Duodenal mucosa (tissue), 2 donors: Measurements from ENCODE around the gene RNF130.

Source experiments
- H3K27ac ChIP-seq: one replicate; pipeline ENCODE4 v1.7.0; 2013; ENCODE audit warnings: low read depth, low read length
- H3K27me3 ChIP-seq, 2 donors: one replicate each; pipeline ENCODE4 v1.7.0; 2013; ENCODE audit warnings: low read length in 2 of 2, control low read depth in 1 of 2; ENCODE audit not compliant: insufficient read depth in 2 of 2, control insufficient read depth in 1 of 2
- H3K36me3 ChIP-seq, 2 donors: one replicate each; pipeline ENCODE4 v1.7.0; 2013; ENCODE audit warnings: low read length in 2 of 2, control low read depth in 1 of 2; ENCODE audit not compliant: insufficient read depth in 2 of 2, control insufficient read depth in 1 of 2
- H3K4me1 ChIP-seq, 2 donors: one replicate each; pipeline ENCODE4 v1.7.0; 2013; ENCODE audit warnings: low read length in 2 of 2, control low read depth in 1 of 2; ENCODE audit not compliant: insufficient read depth in 2 of 2, control insufficient read depth in 1 of 2
- H3K4me3 ChIP-seq, 2 donors: one replicate each; pipeline ENCODE4 v1.7.0; 2013; ENCODE audit warnings: low read length in 2 of 2, low read depth in 1 of 2
- H3K9ac ChIP-seq, 2 donors: one replicate each; pipeline ENCODE4 v1.7.0; 2013; ENCODE audit warnings: low read length in 2 of 2, low read depth in 1 of 2
- H3K9me3 ChIP-seq, 2 donors: one replicate each; pipeline ENCODE4 v1.7.0; 2013; ENCODE audit warnings: low read length in 2 of 2, control low read depth in 1 of 2; ENCODE audit not compliant: control insufficient read depth in 1 of 2

The RNF130 gene

DNA sequence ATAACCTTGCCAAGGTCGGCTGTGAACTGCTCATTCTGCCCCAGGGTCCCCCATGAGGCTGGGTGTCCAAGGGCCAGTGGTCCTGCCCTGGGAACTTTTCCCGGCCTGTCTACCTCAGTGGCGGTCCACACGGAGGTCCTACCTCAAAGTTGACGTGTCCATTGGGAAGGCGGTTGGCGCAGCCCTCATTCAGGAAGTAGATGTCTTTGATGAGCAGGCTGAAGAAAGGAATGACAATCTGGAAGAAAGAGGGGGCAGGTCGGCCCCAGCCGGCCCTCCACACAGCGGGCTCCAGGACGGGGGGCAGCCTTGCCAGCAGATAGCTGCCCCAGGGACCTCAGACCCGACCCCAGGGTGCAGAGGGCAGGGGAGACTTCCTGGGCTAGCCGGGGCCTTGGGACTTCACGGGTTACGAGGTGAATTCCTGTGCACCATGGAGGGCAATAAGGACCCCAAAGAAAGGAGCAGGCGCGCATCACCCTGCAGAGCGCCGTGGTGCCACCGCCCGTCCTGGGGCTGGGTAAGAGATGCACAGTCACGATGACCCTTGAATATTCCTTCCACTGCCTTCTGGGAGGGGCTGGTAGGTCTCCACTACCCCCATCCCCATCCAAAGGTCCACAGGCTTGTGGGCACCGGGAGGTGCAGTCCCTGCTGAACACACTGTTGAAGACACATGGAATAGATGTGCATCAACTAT, 42.9 kb upstream of the RNF130 start:
- no peaks in the 10 kb centered on the region for H3K27me3 ChIP-seq
- no peaks in the 10 kb centered on the region for H3K9me3 ChIP-seq

GRCh38 chr5:180113660-180114303, 42.2 kb upstream of the RNF130 start:
- Histone ChIP-seq H3K27ac (peak overlapping the region; percentile 20), H3K4me1 (no peaks in the 10 kb centered on the region), H3K27me3 (no peaks in the 10 kb centered on the region), H3K4me3 (no peak overlapping the region), H3K9ac (no peak overlapping the region), H3K9me3 (no peaks in the 10 kb centered on the region), H3K36me3 (no peaks in the 10 kb centered on the region)

More for the DNA sequence above, 42.9 kb upstream of the RNF130 start:
- H3K4me1 ChIP-seq = no peaks in the 10 kb centered on the region
- H3K36me3 ChIP-seq = no peaks in the 10 kb centered on the region
- H3K9ac ChIP-seq = no peak overlapping the region
- no peak overlapping the region for H3K4me3 ChIP-seq
- H3K27ac ChIP-seq = no peak overlapping the region

GRCh38 chr5:180112181-180112861, 40.8 kb upstream of the RNF130 start:
- Histone ChIP-seq H3K27me3 (no peaks in the 10 kb centered on the region), H3K36me3 (no peaks in the 10 kb centered on the region), H3K27ac (no peak overlapping the region), H3K9me3 (no peaks in the 10 kb centered on the region), H3K4me3 (no peak overlapping the region), H3K4me1 (no peaks in the 10 kb centered on the region), H3K9ac (no peak overlapping the region)

DNA sequence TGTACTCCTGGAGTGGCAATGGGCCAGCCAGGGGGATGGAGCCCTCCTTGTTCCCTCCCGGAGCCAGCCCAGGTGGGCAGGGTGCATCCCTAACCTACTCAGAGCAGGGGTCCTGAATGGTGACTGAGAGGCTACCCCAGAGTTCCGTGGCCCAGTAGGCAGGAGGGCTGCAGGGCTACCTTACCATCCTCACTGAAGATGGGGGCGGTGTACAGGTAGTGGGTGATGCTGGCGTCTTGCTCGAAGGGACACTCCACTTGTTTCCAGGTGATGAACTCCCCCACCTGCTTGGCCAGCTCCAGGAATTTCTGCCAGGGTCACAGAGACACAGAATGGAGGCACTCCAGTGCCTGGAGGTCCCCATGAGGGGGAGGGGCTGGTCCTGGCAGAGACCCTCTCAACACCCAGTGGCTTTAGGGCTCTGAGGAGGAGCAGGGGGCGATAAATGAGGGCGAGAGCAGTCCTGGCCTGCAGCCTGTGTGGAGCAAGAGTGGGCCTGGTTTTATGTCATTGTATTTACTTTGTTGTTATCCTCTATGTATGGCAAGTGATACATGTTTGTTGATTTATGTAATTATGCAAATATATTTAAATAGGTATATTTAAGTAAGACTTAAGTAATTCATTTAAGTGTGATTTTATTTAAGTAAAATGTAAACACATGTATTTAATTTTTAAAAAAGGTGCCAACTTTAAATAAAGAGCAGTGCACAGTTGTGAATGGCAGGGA, 39.9 kb upstream of the RNF130 start:
- Histone ChIP-seq H3K9me3 (peaks cover 0 to 7% of the 10 kb centered on the region in 2 donors), H3K36me3 (no peaks in the 10 kb centered on the region), H3K4me1 (no peaks in the 10 kb centered on the region), H3K27me3 (no peaks in the 10 kb centered on the region), H3K9ac (no peak overlapping the region), H3K27ac (no peak overlapping the region), H3K4me3 (no peak overlapping the region)

DNA sequence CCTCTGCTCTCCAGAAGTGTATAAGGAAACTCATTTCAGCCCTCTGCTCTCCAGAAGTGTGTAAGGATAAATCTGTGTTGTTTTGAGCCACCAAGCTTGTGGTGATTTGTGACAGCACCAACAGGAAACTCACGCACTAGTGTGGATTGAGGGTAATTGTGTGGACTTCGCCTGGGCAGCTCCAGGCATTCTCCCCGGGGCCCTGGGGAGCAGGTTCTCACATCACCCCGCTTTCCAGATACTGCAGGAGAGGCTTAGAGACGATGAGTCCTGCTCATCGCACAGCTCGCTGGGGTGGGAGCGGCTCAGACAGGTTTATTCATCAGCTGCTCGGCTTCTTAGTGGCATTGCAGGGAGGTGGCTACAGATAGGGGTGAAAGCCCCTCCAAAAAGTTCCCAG, 38.4 kb upstream of the RNF130 start:
- Histone ChIP-seq H3K9me3 (peaks cover 0 to 13% of the 10 kb centered on the region in 2 donors), H3K27ac (no peak overlapping the region), H3K9ac (no peak overlapping the region), H3K27me3 (no peaks in the 10 kb centered on the region), H3K4me3 (no peak overlapping the region), H3K36me3 (no peaks in the 10 kb centered on the region), H3K4me1 (no peaks in the 10 kb centered on the region)

DNA sequence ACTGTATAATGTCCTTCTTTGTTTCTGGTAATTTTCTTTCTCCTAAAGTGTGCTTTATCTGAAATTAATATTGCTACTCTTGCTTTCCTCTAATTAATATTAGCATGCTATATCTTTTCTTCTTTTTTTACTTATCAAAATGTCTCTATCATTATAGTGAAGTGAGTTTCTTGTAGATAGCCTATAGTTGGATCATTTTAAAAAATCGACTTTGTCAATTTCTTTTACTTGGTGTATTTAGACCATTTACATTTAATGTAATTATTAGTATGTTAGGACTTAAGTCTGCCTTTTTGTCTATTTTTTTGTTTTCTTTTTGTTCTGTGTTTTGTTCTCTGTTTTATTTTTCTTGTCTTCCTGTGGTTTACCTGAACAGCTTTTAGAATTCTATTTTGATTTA, 35.4 kb upstream of the RNF130 start:
- Histone ChIP-seq H3K27ac (no peak overlapping the region), H3K9me3 (peaks cover 0 to 13% of the 10 kb centered on the region in 2 donors), H3K4me3 (no peak overlapping the region), H3K27me3 (no peaks in the 10 kb centered on the region), H3K36me3 (no peaks in the 10 kb centered on the region), H3K4me1 (no peaks in the 10 kb centered on the region), H3K9ac (no peak overlapping the region)

DNA sequence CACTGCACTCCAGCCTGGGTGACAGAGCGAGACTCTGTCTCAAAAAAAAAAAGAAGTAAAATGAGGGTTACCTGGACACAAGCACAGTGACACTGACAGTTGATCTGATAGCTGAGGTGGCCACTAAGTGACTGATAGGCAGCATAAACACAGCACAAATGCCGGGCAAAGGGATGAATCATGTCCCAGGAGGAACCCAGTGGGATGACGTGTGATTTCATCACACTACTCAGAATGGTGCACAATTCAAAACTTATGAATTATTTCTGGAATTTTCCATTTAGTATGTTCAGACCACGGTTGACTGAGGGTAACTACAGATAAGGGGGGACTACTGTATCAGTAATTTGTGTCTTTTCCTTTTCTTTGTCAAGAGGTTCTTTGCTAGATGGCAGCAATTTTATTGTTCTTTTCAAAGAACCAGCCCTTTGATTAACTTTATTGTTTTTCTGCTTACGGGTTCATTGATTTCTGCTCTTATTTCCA, 34.3 kb upstream of the RNF130 start:
- H3K9me3 ChIP-seq = peaks cover 0 to 13% of the 10 kb centered on the region in 2 donors
- H3K36me3 ChIP-seq = no peaks in the 10 kb centered on the region
- no peaks in the 10 kb centered on the region for H3K27me3 ChIP-seq
- H3K27ac ChIP-seq = no peak overlapping the region
- H3K9ac ChIP-seq = no peak overlapping the region
- H3K4me3 ChIP-seq = no peak overlapping the region
- no peaks in the 10 kb centered on the region for H3K4me1 ChIP-seq

- Histone ChIP-seq H3K4me1 (no peaks in the 10 kb centered on the region), H3K27me3 (no peaks in the 10 kb centered on the region), H3K36me3 (no peaks in the 10 kb centered on the region), H3K4me3 (no peak overlapping the region), H3K27ac (no peak overlapping the region), H3K9me3 (peaks cover 0 to 13% of the 10 kb centered on the region in 2 donors), H3K9ac (no peak overlapping the region)
Observed at GRCh38 chr5:180104168-180104530, 32.6 kb upstream of the RNF130 start.

DNA sequence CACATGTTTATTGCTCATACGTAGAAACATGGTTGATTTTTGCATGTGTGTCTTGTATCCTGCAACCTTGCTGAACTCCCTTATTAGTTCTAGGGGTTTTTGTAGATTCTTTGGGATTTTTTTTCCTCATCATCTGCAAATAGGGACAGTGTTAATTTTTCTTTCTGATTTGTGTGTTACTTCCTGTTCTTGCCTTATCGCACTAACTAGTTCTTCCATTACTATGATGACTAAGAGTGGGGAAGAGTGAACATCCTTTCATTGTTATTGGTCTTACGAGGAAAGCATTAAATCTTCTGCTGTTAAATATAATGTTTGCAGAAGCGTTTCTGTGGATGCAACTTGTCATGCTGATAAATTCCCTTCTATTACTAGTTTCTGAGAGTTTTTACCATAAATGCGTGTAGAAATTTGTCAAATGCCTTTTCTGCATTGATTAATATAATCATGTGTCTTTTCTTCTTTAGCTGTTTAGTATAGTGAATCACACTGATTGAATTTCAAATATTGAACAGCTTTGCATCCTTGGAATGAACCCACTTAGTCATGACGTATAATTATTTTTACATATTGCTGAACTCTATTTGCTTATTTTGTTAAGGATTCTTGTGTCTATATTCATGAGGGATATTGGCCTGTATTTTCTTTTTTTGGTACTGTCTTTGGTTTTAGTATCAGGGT, 32.1 kb upstream of the RNF130 start:
- H3K9me3 ChIP-seq = peaks cover 0 to 13% of the 10 kb centered on the region in 2 donors
- H3K36me3 ChIP-seq = no peaks in the 10 kb centered on the region
- no peak overlapping the region for H3K4me3 ChIP-seq
- H3K27me3 ChIP-seq = no peaks in the 10 kb centered on the region
- no peak overlapping the region for H3K27ac ChIP-seq
- H3K4me1 ChIP-seq = no peaks in the 10 kb centered on the region
- H3K9ac ChIP-seq = no peak overlapping the region
